ENCODE data around the gene PAQR9.

Gene PAQR9

GRCh38 chr3:142952272-142953193 lies 10.9 kb downstream of the PAQR9 start:
- H3K4me1 ChIP-seq (ENCODE audit: control insufficient read depth, low read depth, low read length) = no peaks in the 10 kb centered on the region
- H3K18ac ChIP-seq (ENCODE audit: low read length) = no peak overlapping the region
- H4K5ac ChIP-seq (ENCODE audit: low read length) = no peak overlapping the region
- DNase-seq = no peak
- WGBS (ENCODE audit: extremely low coverage, insufficient coverage, low lambda C conversion rate) = no CpG with 5 or more reads among the region's 8 CpGs
- H3K27ac ChIP-seq (ENCODE audit: low read depth, low read length) = no peak overlapping the region
- no peaks in the 10 kb centered on the region for H3K79me1 ChIP-seq (ENCODE audit: low read length)
- H2BK120ac ChIP-seq (ENCODE audit: low read depth, low read length) = no peak overlapping the region
- H3K79me2 ChIP-seq (ENCODE audit: control insufficient read depth, insufficient read depth, low read length) = no peaks in the 10 kb centered on the region
- H3K27me3 ChIP-seq (ENCODE audit: insufficient read depth, low read length, poor library complexity) = peaks cover 2% of the 10 kb centered on the region
- no peak overlapping the region for H3K56ac ChIP-seq (ENCODE audit: low read length)
- H3K23ac ChIP-seq (ENCODE audit: low read length) = peak overlapping the region; percentile 45
- H3K36me3 ChIP-seq (ENCODE audit: control insufficient read depth, insufficient read depth, low read length) = no peaks in the 10 kb centered on the region
- H2BK15ac ChIP-seq (replicated peaks; ENCODE audit: low read depth) = no peak overlapping the region
- H2AK5ac ChIP-seq (ENCODE audit: low read length) = no peak overlapping the region
- no peak overlapping the region for H4K8ac ChIP-seq (ENCODE audit: low read depth, low read length)
- H2BK5ac ChIP-seq (ENCODE audit: low read length) = no peak overlapping the region
- no peak overlapping the region for H3K4ac ChIP-seq (ENCODE audit: low read depth, low read length)
- no peak overlapping the region for H3K4me2 ChIP-seq (ENCODE audit: low read length)
- H3K9ac ChIP-seq (ENCODE audit: low read length) = no peak overlapping the region
- H3K4me3 ChIP-seq (ENCODE audit: low read length) = no peak overlapping the region

- Histone ChIP-seq H3K27me3 (ENCODE audit: insufficient read depth, low read length, poor library complexity) (no peaks in the 10 kb centered on the region), H3K79me1 (ENCODE audit: low read length) (no peaks in the 10 kb centered on the region), H3K4ac (ENCODE audit: low read depth, low read length) (no peak overlapping the region), H3K56ac (ENCODE audit: low read length) (no peak overlapping the region), H2BK15ac (replicated peaks; ENCODE audit: low read depth) (no peak overlapping the region), H3K27ac (ENCODE audit: low read depth, low read length) (no peak overlapping the region), H3K79me2 (ENCODE audit: control insufficient read depth, insufficient read depth, low read length) (no peaks in the 10 kb centered on the region), H3K4me2 (ENCODE audit: low read length) (no peak overlapping the region), H4K5ac (ENCODE audit: low read length) (no peak overlapping the region), H3K9ac (ENCODE audit: low read length) (no peak overlapping the region), H2BK120ac (ENCODE audit: low read depth, low read length) (no peak overlapping the region), H3K4me1 (ENCODE audit: control insufficient read depth, low read depth, low read length) (no peaks in the 10 kb centered on the region), H2AK5ac (ENCODE audit: low read length) (no peak overlapping the region), H3K18ac (ENCODE audit: low read length) (no peak overlapping the region), H2BK5ac (ENCODE audit: low read length) (no peak overlapping the region), H3K23ac (ENCODE audit: low read length) (no peak overlapping the region), H3K4me3 (ENCODE audit: low read length) (no peak overlapping the region), H3K36me3 (ENCODE audit: control insufficient read depth, insufficient read depth, low read length) (no peaks in the 10 kb centered on the region), H4K8ac (ENCODE audit: low read depth, low read length) (no peak overlapping the region)
- no CpG with 5 or more reads among the region's 2 CpGs for WGBS (ENCODE audit: extremely low coverage, insufficient coverage, low lambda C conversion rate)
- DNase-seq = no peak
These were observed 11.7 kb downstream of the PAQR9 start for GRCh38 chr3:142951794-142952193.

DNA sequence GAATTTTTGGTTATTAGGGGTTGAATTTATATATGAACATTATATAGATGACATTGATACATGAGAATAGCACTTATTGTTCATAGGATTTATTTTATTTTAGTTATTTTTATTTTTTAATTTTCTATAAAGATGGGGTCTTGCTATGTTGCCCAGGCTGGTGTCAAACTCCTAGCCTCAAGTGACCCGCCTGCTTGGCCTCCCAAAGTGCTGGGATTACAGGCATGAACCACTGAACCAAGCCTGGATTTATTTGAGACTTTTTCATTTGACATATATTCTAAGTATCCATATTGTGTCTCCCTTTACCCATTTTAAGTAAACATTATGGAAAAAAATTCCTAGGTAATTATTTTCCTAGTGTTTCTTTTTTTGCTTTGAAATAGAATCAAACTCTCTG lies 12.5 kb downstream of the PAQR9 start:
- Histone ChIP-seq H3K4me2 (ENCODE audit: low read length) (no peak overlapping the region), H3K23ac (ENCODE audit: low read length) (no peak overlapping the region), H4K5ac (ENCODE audit: low read length) (no peak overlapping the region), H4K8ac (ENCODE audit: low read depth, low read length) (no peak overlapping the region), H3K27me3 (ENCODE audit: insufficient read depth, low read length, poor library complexity) (no peaks in the 10 kb centered on the region), H3K18ac (ENCODE audit: low read length) (no peak overlapping the region), H3K56ac (ENCODE audit: low read length) (no peak overlapping the region), H3K79me1 (ENCODE audit: low read length) (no peaks in the 10 kb centered on the region), H2BK120ac (ENCODE audit: low read depth, low read length) (no peak overlapping the region), H3K27ac (ENCODE audit: low read depth, low read length) (no peak overlapping the region), H3K4me1 (ENCODE audit: control insufficient read depth, low read depth, low read length) (no peaks in the 10 kb centered on the region), H3K4me3 (ENCODE audit: low read length) (no peak overlapping the region), H3K9ac (ENCODE audit: low read length) (no peak overlapping the region), H2BK5ac (ENCODE audit: low read length) (no peak overlapping the region), H3K79me2 (ENCODE audit: control insufficient read depth, insufficient read depth, low read length) (no peaks in the 10 kb centered on the region), H2BK15ac (replicated peaks; ENCODE audit: low read depth) (no peak overlapping the region), H3K36me3 (ENCODE audit: control insufficient read depth, insufficient read depth, low read length) (no peaks in the 10 kb centered on the region), H2AK5ac (ENCODE audit: low read length) (no peak overlapping the region), H3K4ac (ENCODE audit: low read depth, low read length) (no peak overlapping the region)
- no peak for DNase-seq
- no CpG with 5 or more reads among the region's 1 CpG for WGBS (ENCODE audit: extremely low coverage, insufficient coverage, low lambda C conversion rate)

DNA sequence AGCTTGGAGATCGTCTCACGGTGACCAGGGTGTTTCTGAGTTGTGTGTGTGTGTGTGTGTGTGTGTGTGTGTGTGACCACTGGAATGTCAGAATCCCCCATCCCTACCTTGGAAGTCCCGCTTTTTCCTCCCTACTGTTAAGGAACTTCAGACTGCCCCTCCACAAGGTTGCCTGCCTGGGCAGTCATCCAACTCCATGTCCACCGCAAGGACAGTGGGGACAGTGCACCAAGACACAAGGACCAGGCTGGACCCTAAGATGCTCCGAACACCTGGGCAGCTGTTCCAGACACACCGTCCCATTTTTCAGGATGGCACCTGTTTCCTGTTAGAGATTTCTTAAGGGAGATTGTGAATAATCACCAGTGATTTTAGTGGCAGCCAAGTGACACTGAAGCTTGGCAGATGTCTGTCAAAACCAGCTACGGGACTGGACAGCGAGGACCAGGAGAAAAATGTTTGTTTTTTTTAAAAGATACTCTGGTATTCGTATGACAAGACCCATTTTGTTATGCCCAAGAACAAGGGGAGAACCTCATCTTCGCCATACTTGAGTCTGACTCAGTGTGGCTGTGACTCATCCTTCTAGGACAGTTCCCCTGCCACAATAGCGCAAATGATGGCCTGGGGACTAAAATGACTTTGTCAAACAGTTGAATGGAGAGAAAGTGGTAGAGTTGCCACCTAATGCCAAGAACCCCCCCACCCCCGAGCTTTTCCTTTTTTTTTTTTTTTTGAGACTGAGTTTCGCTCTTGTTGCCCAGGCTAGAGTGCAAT lies 15.5 kb downstream of the PAQR9 start:
- Histone ChIP-seq H2BK120ac (ENCODE audit: low read depth, low read length) (no peak overlapping the region), H3K27ac (ENCODE audit: low read depth, low read length) (no peak overlapping the region), H3K36me3 (ENCODE audit: control insufficient read depth, insufficient read depth, low read length) (no peaks in the 10 kb centered on the region), H4K5ac (ENCODE audit: low read length) (no peak overlapping the region), H4K8ac (ENCODE audit: low read depth, low read length) (no peak overlapping the region), H3K56ac (ENCODE audit: low read length) (peak overlapping the region; percentile 2), H3K18ac (ENCODE audit: low read length) (no peak overlapping the region), H3K79me1 (ENCODE audit: low read length) (no peaks in the 10 kb centered on the region), H2BK5ac (ENCODE audit: low read length) (no peak overlapping the region), H3K4me3 (ENCODE audit: low read length) (no peak overlapping the region), H3K27me3 (ENCODE audit: insufficient read depth, low read length, poor library complexity) (no peaks in the 10 kb centered on the region), H3K9ac (ENCODE audit: low read length) (no peak overlapping the region), H3K23ac (ENCODE audit: low read length) (no peak overlapping the region), H3K79me2 (ENCODE audit: control insufficient read depth, insufficient read depth, low read length) (no peaks in the 10 kb centered on the region), H3K4me1 (ENCODE audit: control insufficient read depth, low read depth, low read length) (no peaks in the 10 kb centered on the region), H2AK5ac (ENCODE audit: low read length) (no peak overlapping the region), H3K4ac (ENCODE audit: low read depth, low read length) (no peak overlapping the region), H3K4me2 (ENCODE audit: low read length) (no peak overlapping the region), H2BK15ac (replicated peaks; ENCODE audit: low read depth) (no peak overlapping the region)
- WGBS (ENCODE audit: extremely low coverage, insufficient coverage, low lambda C conversion rate) = no CpG with 5 or more reads among the region's 13 CpGs
- peak; percentile 34 for DNase-seq

- no peak overlapping the region for H4K8ac ChIP-seq (ENCODE audit: low read depth, low read length)
- H2BK5ac ChIP-seq (ENCODE audit: low read length) = no peak overlapping the region
- H3K4me2 ChIP-seq (ENCODE audit: low read length) = no peak overlapping the region
- no peaks in the 10 kb centered on the region for H3K4me1 ChIP-seq (ENCODE audit: control insufficient read depth, low read depth, low read length)
- no peak overlapping the region for H4K5ac ChIP-seq (ENCODE audit: low read length)
- no peak overlapping the region for H3K9ac ChIP-seq (ENCODE audit: low read length)
- peak; percentile 11 for DNase-seq
- no peak overlapping the region for H2BK15ac ChIP-seq (replicated peaks; ENCODE audit: low read depth)
- no peaks in the 10 kb centered on the region for H3K36me3 ChIP-seq (ENCODE audit: control insufficient read depth, insufficient read depth, low read length)
- H3K79me2 ChIP-seq (ENCODE audit: control insufficient read depth, insufficient read depth, low read length) = no peaks in the 10 kb centered on the region
- no peaks in the 10 kb centered on the region for H3K27me3 ChIP-seq (ENCODE audit: insufficient read depth, low read length, poor library complexity)
- no peak overlapping the region for H3K4ac ChIP-seq (ENCODE audit: low read depth, low read length)
- H3K79me1 ChIP-seq (ENCODE audit: low read length) = no peaks in the 10 kb centered on the region
- H3K4me3 ChIP-seq (ENCODE audit: low read length) = no peak overlapping the region
- H2AK5ac ChIP-seq (ENCODE audit: low read length) = no peak overlapping the region
- H3K23ac ChIP-seq (ENCODE audit: low read length) = no peak overlapping the region
- no peak overlapping the region for H2BK120ac ChIP-seq (ENCODE audit: low read depth, low read length)
- H3K18ac ChIP-seq (ENCODE audit: low read length) = no peak overlapping the region
- peak overlapping the region; percentile 15 for H3K56ac ChIP-seq (ENCODE audit: low read length)
- H3K27ac ChIP-seq (ENCODE audit: low read depth, low read length) = no peak overlapping the region
- no CpG with 5 or more reads among the region's 35 CpGs for WGBS (ENCODE audit: extremely low coverage, insufficient coverage, low lambda C conversion rate)
These were observed 16.1 kb downstream of the PAQR9 start for GRCh38 chr3:142947352-142947751.
